ENCODE measurements around the gene ANGPTL8. TPM values are rescaled to one million over a fixed set of nuclear protein-coding genes. Genes with fewer than 3 reads are reported as not detected.

ANGPTL8 gene
- total and polyA plus RNA-seq, 4 donors = 32.4 to 107 (median 67.6) TPM

DNA sequence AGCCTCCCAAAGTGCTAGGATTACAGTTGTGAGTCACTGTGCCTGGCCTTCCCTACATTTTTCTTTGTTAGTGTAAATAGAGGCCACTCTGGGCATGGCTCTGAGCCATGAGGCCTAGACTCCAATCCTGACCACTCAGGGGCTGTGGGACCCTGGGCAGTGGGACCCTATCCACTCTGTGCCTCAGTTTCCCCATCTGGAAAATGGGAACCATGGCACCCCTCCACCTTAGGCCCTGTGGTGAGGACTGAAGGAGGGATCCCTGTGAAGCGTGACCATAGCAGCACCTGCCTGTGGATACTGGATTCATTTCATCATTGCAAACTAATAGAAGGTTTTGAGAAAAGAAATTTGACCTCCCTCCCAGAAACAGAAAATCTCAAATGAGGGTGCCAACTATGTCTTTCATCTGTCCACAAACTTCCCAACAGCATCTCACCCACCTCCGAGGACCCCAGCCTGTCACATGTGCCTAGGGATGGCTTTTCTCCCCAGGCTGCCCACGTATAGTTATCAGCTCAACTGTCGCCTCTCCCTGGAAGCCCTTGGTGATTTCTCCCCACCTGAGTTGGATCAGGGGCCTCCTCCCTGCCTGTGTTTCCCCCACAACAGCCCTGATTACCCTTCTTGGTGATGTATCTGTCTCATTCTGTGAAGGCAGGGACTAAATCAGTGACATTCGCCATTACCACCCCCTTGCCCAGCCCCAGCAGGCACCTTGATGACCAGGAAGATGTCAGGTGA, 5.6 kb downstream of the ANGPTL8 start:
- WGBS = 70% methylated on average over 5 of the region's 5 CpGs
- peaks cover 3 to 29% (median 14%) of the 10 kb centered on the region in 4 donors for H3K4me1 ChIP-seq (ENCODE audit: control insufficient read depth in 4 of 4, insufficient read depth in 4 of 4, low read length in 3 of 4)
- TF ChIP-seq ATF3 (IDR thresholded peaks at IDR 0.05) = no peak
- peak in 1 of 2 donors; percentile 10 for TF ChIP-seq JUND (IDR thresholded peaks at IDR 0.05)
- H3K9ac ChIP-seq (ENCODE audit: low read depth in 1 of 2, low read length in 2 of 2) = no peak overlapping the region
- H3K4me3 ChIP-seq (ENCODE audit: low read depth in 1 of 3, low read length in 3 of 3) = no peak overlapping the region
- no peaks in the 10 kb centered on the region for H3K27me3 ChIP-seq (ENCODE audit: control insufficient read depth in 4 of 4, insufficient read depth in 4 of 4, low read length in 3 of 4)
- H3K36me3 ChIP-seq (ENCODE audit: control insufficient read depth in 4 of 4, insufficient read depth in 3 of 4, low read depth in 1 of 4, low read length in 3 of 4) = peaks cover 0 to 6% (median 3%) of the 10 kb centered on the region in 4 donors
- peak overlapping the region; percentile 4 to 21 for H3K27ac ChIP-seq (ENCODE audit: low read depth in 1 of 2, low read length in 2 of 2)
- no peak for DNase-seq (ENCODE audit: low spot score)
- no peaks in the 10 kb centered on the region for H3K9me3 ChIP-seq (ENCODE audit: control insufficient read depth in 4 of 4, low read length in 3 of 4)

GRCh38 chr19:11246941-11247340, 7.5 kb downstream of the ANGPTL8 start:
- H3K9ac ChIP-seq (ENCODE audit: low read depth in 1 of 2, low read length in 2 of 2) = no peak overlapping the region
- peaks cover under 1 to 17% (median 8%) of the 10 kb centered on the region in 4 donors for H3K4me1 ChIP-seq (ENCODE audit: control insufficient read depth in 4 of 4, insufficient read depth in 4 of 4, low read length in 3 of 4)
- H3K27ac ChIP-seq (ENCODE audit: low read depth in 1 of 2, low read length in 2 of 2) = peak overlapping the region in 1 of 2 donors; percentile 72
- 84% methylated on average over 11 of the region's 11 CpGs for WGBS
- peaks cover 0 to 2% (median under 1%) of the 10 kb centered on the region in 4 donors for H3K36me3 ChIP-seq (ENCODE audit: control insufficient read depth in 4 of 4, insufficient read depth in 3 of 4, low read depth in 1 of 4, low read length in 3 of 4)
- no peak for DNase-seq (ENCODE audit: low spot score)
- H3K9me3 ChIP-seq (ENCODE audit: control insufficient read depth in 4 of 4, low read length in 3 of 4) = no peaks in the 10 kb centered on the region
- no peak for TF ChIP-seq CTCF (IDR thresholded peaks at IDR 0.05; ENCODE audit: low read depth, low read length, missing input control)
- TF ChIP-seq HNF4G (IDR thresholded peaks at IDR 0.05) = no peak
- TF ChIP-seq HNF4A (conservative IDR thresholded peaks at IDR 0.05) = peak in 1 of 2 donors; percentile 55
- no peak for TF ChIP-seq GABPA (IDR thresholded peaks at IDR 0.05 in 1 of 2, conservative IDR thresholded peaks at IDR 0.05 in 1 of 2)
- no peak overlapping the region for H3K4me3 ChIP-seq (ENCODE audit: low read depth in 1 of 3, low read length in 3 of 3)
- H3K27me3 ChIP-seq (ENCODE audit: control insufficient read depth in 4 of 4, insufficient read depth in 4 of 4, low read length in 3 of 4) = no peaks in the 10 kb centered on the region

GRCh38 chr19:11247391-11247790, 8.0 kb downstream of the ANGPTL8 start:
- Histone ChIP-seq H3K27ac (ENCODE audit: low read depth in 1 of 2, low read length in 2 of 2) (peak overlapping the region; percentile 40 to 72), H3K9me3 (ENCODE audit: control insufficient read depth in 4 of 4, low read length in 3 of 4) (no peaks in the 10 kb centered on the region), H3K27me3 (ENCODE audit: control insufficient read depth in 4 of 4, insufficient read depth in 4 of 4, low read length in 3 of 4) (no peaks in the 10 kb centered on the region), H3K4me1 (ENCODE audit: control insufficient read depth in 4 of 4, insufficient read depth in 4 of 4, low read length in 3 of 4) (peaks cover 0 to 13% (median 7%) of the 10 kb centered on the region in 4 donors), H3K4me3 (ENCODE audit: low read depth in 1 of 3, low read length in 3 of 3) (no peak overlapping the region), H3K9ac (ENCODE audit: low read depth in 1 of 2, low read length in 2 of 2) (no peak overlapping the region), H3K36me3 (ENCODE audit: control insufficient read depth in 4 of 4, insufficient read depth in 3 of 4, low read depth in 1 of 4, low read length in 3 of 4) (peaks cover 0 to 2% (median 0%) of the 10 kb centered on the region in 4 donors)
- WGBS = 73% methylated on average over 10 of the region's 10 CpGs
- DNase-seq (ENCODE audit: low spot score) = no peak
- TF ChIP-seq HNF4G (IDR thresholded peaks at IDR 0.05) (no peak), NR2F2 (IDR thresholded peaks at IDR 0.05) (peak; percentile 87)

DNA sequence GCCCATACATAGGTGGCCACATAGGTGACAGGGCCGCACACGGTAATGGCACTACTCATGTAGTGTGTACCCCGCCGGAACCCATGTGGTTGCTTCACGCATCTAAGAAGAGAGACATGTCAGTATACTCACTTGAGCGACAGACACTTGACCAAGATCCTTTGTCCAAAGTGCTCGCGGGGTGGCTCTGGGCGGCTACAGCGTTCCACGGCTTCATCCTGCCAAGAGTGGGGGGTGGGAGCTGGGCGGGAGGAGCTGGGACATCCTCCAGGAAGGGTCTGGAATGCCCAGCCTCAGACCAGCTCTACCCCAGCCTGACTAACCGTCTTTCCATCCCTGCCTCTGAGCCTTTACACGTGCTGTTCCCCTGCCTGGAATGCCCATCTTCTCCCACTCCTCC, 8.5 kb downstream of the ANGPTL8 start:
- no peaks in the 10 kb centered on the region for H3K27me3 ChIP-seq (ENCODE audit: control insufficient read depth in 4 of 4, insufficient read depth in 4 of 4, low read length in 3 of 4)
- no peak overlapping the region for H3K9ac ChIP-seq (ENCODE audit: low read depth in 1 of 2, low read length in 2 of 2)
- no peaks in the 10 kb centered on the region for H3K36me3 ChIP-seq (ENCODE audit: control insufficient read depth in 4 of 4, insufficient read depth in 3 of 4, low read depth in 1 of 4, low read length in 3 of 4)
- DNase-seq (ENCODE audit: low spot score) = no peak
- TF ChIP-seq HNF4G (IDR thresholded peaks at IDR 0.05) = no peak
- peaks cover 0 to 11% (median 4%) of the 10 kb centered on the region in 4 donors for H3K4me1 ChIP-seq (ENCODE audit: control insufficient read depth in 4 of 4, insufficient read depth in 4 of 4, low read length in 3 of 4)
- peak overlapping the region; percentile 40 to 72 for H3K27ac ChIP-seq (ENCODE audit: low read depth in 1 of 2, low read length in 2 of 2)
- H3K4me3 ChIP-seq (ENCODE audit: low read depth in 1 of 3, low read length in 3 of 3) = no peak overlapping the region
- 73% methylated on average over 14 of the region's 14 CpGs for WGBS
- H3K9me3 ChIP-seq (ENCODE audit: control insufficient read depth in 4 of 4, low read length in 3 of 4) = no peaks in the 10 kb centered on the region
